H1 (cell line): ENCODE results near the gene ASIC1. TPM values are rescaled to one million over a fixed set of nuclear protein-coding genes. Genes with fewer than 3 reads are reported as not detected.
A peak's percentile ranks its signal among the peaks of the same experiment; 100 is the strongest.

Source experiments
- CTCF ChIA-PET: fragments of 300-600 bp; sonication (Branson Sonifier 250); formaldehyde crosslinking; loops from one replicate; lab custom pipeline; 2021; ENCODE audit not compliant: partially characterized antibody; lab: Charles Lee
- POLR2A ChIA-PET: fragments of 300-600 bp; sonication (Branson Sonifier 250); formaldehyde crosslinking; loops from one replicate; lab custom pipeline; 2021; ENCODE audit warnings: inconsistent platforms; ENCODE audit not compliant: partially characterized antibody; lab: Charles Lee
- DNase-seq, 2 experiments: peaks; one replicate each; pipeline versions ENCODE4 v3.0.0 to v3.0.0-alpha.2; 2010 to 2022; ENCODE audit warnings: low spot score in 2 of 2, low read depth in 1 of 2, mixed read lengths in 1 of 2
- FAIRE-seq: peaks from 2 replicates; lab custom pipeline; 2011; peaks lifted over from hg19 to GRCh38; lab: Jason Lieb, UNC
- H2AFZ ChIP-seq: 2 replicates; pipeline ENCODE4 v1.8.1; 2012; ENCODE audit warnings: low read length, inconsistent platforms
- H2AK5ac ChIP-seq: 2 replicates; pipeline ENCODE4 v1.6.1; 2013; ENCODE audit warnings: low read depth, low read length
- H2BK120ac ChIP-seq: replicated peaks from 2 replicates; pipeline ENCODE3; 2013; ENCODE audit warnings: low read depth, low read length, inconsistent platforms
- H2BK12ac ChIP-seq: 2 replicates; pipeline ENCODE4 v1.6.1; 2013; ENCODE audit warnings: low read depth, low read length
- H2BK15ac ChIP-seq: 2 replicates; pipeline ENCODE4 v1.6.1; 2013; ENCODE audit warnings: low read length
- H2BK20ac ChIP-seq: 2 replicates; pipeline ENCODE4 v1.6.1; 2013; ENCODE audit warnings: low read length
- H2BK5ac ChIP-seq: 2 replicates; pipeline ENCODE4 v1.6.1; 2013; ENCODE audit warnings: low read depth, low read length
- H3K14ac ChIP-seq: 2 replicates; pipeline ENCODE4 v1.6.1; 2013; ENCODE audit warnings: inconsistent platforms; ENCODE audit not compliant: insufficient read length
- H3K18ac ChIP-seq: 2 replicates; pipeline ENCODE4 v1.6.1; 2013; ENCODE audit warnings: low read length; ENCODE audit errors: extremely low read depth
- H3K23ac ChIP-seq: 2 replicates; pipeline ENCODE4 v1.6.1; 2013; ENCODE audit warnings: inconsistent platforms; ENCODE audit not compliant: insufficient read length
- H3K23me2 ChIP-seq: 2 replicates; pipeline ENCODE4 v1.6.1; 2013; ENCODE audit warnings: low read depth, low read length
- H3K27ac ChIP-seq: 2 replicates; pipeline ENCODE4 v1.6.1; 2011; ENCODE audit warnings: low read depth, low read length, inconsistent platforms
- H3K27me3 ChIP-seq, 4 experiments: replicated peaks in 1 of 4; 1 replicate in 1 of 4; 2 replicates in 3 of 4; pipeline versions ENCODE4 v1.6.1 to v1.8.1; 2011 to 2013; ENCODE audit warnings: low read length in 3 of 4, mild to moderate bottlenecking in 3 of 4, inconsistent platforms in 2 of 4, mixed read lengths in 2 of 4, moderate library complexity in 1 of 4; ENCODE audit not compliant: control insufficient read depth in 3 of 4, insufficient read depth in 3 of 4; ENCODE audit errors: extremely low read depth in 1 of 4
- H3K36me3 ChIP-seq, 4 experiments: 2 replicates each; pipeline versions ENCODE4 v1.6.1 to v1.8.1; 2011 to 2013; ENCODE audit warnings: mild to moderate bottlenecking in 4 of 4, low read length in 3 of 4, moderate library complexity in 2 of 4, control low read depth in 1 of 4, inconsistent platforms in 1 of 4; ENCODE audit not compliant: insufficient read depth in 4 of 4, control insufficient read depth in 2 of 4
- H3K4ac ChIP-seq: replicated peaks from 2 replicates; pipeline ENCODE3; 2013; ENCODE audit warnings: low read length, low read depth, mixed read lengths, inconsistent platforms; ENCODE audit not compliant: insufficient read length
- H3K4me1 ChIP-seq, 4 experiments: replicated peaks in 1 of 4; 1 replicate in 1 of 4; 2 replicates in 3 of 4; pipeline versions ENCODE4 v1.6.1 to v1.8.1; 2011 to 2013; ENCODE audit warnings: low read length in 3 of 4, inconsistent platforms in 2 of 4, mixed read lengths in 1 of 4; ENCODE audit not compliant: insufficient read depth in 4 of 4, control insufficient read depth in 3 of 4
- H3K4me2 ChIP-seq, 2 experiments: 2 replicates each; pipeline versions ENCODE4 v1.6.1 to v1.8.1; 2011 to 2013; ENCODE audit warnings: low read depth in 2 of 2, low read length in 2 of 2, control low read depth in 1 of 2, inconsistent platforms in 1 of 2, mild to moderate bottlenecking in 1 of 2; ENCODE audit not compliant: insufficient read depth in 1 of 2
- H3K4me3 ChIP-seq, 4 experiments: fragments of 200-600, 300-600 bp in 1 of 4; sonication (generic), shearing (Covaris generic), sonication (Bioruptor Twin) in 1 of 4; 2 replicates each; pipeline versions ENCODE4 v1.5.1 to v1.8.1; 2011 to 2016; ENCODE audit warnings: low read length in 4 of 4, low read depth in 3 of 4, control low read depth in 2 of 4, inconsistent platforms in 2 of 4, mild to moderate bottlenecking in 2 of 4, mixed read lengths in 1 of 4, moderate library complexity in 1 of 4; ENCODE audit not compliant: insufficient read depth in 2 of 4; ENCODE audit errors: extremely low read depth in 1 of 4
- H3K56ac ChIP-seq: replicated peaks from 2 replicates; pipeline ENCODE3; 2013; ENCODE audit warnings: low read depth, mild to moderate bottlenecking, mixed read lengths, low read length, inconsistent platforms; ENCODE audit not compliant: insufficient read length
- H3K79me1 ChIP-seq: 2 replicates; pipeline ENCODE4 v1.6.1; 2013; ENCODE audit warnings: low read depth, low read length, control low read depth
- H3K79me2 ChIP-seq, 2 experiments: 2 replicates each; pipeline versions ENCODE4 v1.6.1 to v1.8.1; 2012 to 2013; ENCODE audit warnings: low read length in 2 of 2, mild to moderate bottlenecking in 2 of 2, inconsistent platforms in 1 of 2; ENCODE audit not compliant: insufficient read depth in 2 of 2, control insufficient read depth in 1 of 2
- H3K9ac ChIP-seq, 4 experiments: replicated peaks in 1 of 4; 1 replicate in 1 of 4; 2 replicates in 3 of 4; pipeline versions ENCODE4 v1.6.1 to v1.8.1; 2011 to 2013; ENCODE audit warnings: low read depth in 3 of 4, low read length in 3 of 4, control low read depth in 2 of 4, mild to moderate bottlenecking in 2 of 4, moderate library complexity in 2 of 4, inconsistent platforms in 1 of 4; ENCODE audit errors: extremely low read depth in 1 of 4
- H3K9me3 ChIP-seq, 2 experiments: 2 replicates each; pipeline versions ENCODE4 v1.6.1 to v1.8.1; 2012 to 2013; ENCODE audit warnings: mild to moderate bottlenecking in 2 of 2, moderate library complexity in 2 of 2, control low read depth in 1 of 2, inconsistent platforms in 1 of 2, low read depth in 1 of 2, low read length in 1 of 2, mixed read lengths in 1 of 2; ENCODE audit not compliant: insufficient read depth in 2 of 2
- H4K20me1 ChIP-seq, 2 experiments: replicated peaks in 1 of 2; 2 replicates each; pipeline versions ENCODE3 to v1.8.1; 2011 to 2013; ENCODE audit warnings: inconsistent platforms in 2 of 2, low read length in 2 of 2, mild to moderate bottlenecking in 1 of 2; ENCODE audit not compliant: insufficient read depth in 2 of 2, control insufficient read depth in 1 of 2
- H4K5ac ChIP-seq: 2 replicates; pipeline ENCODE4 v1.6.1; 2013; ENCODE audit warnings: low read length, low read depth, mixed read lengths, inconsistent platforms; ENCODE audit not compliant: insufficient read length
- H4K8ac ChIP-seq: 2 replicates; pipeline ENCODE4 v1.8.0; 2013; ENCODE audit warnings: mild to moderate bottlenecking, moderate library complexity, low read length, inconsistent platforms; ENCODE audit not compliant: insufficient read depth; ENCODE audit errors: extremely low read depth
- H4K91ac ChIP-seq: replicated peaks from 2 replicates; pipeline ENCODE3; 2013; ENCODE audit warnings: low read length, mixed read lengths, inconsistent platforms; ENCODE audit not compliant: insufficient read length
- CHD1 ChIP-seq: IDR thresholded peaks from 2 replicates; pipeline ENCODE4 v1.6.1; 2012; ENCODE audit warnings: low read depth, low read length, improper control_type of control experiment
- EGR1 ChIP-seq: IDR thresholded peaks from 2 replicates; pipeline ENCODE4 v1.6.1; 2011; ENCODE audit warnings: low read depth, low read length, borderline replicate concordance
- GTF2F1 ChIP-seq: IDR thresholded peaks from 2 replicates; pipeline ENCODE4 v1.6.1; 2012; ENCODE audit warnings: low read depth, low read length, improper control_type of control experiment, borderline replicate concordance
- RXRA ChIP-seq: IDR thresholded peaks from 2 replicates; pipeline ENCODE4 v1.6.1; 2011; ENCODE audit warnings: low read depth, mild to moderate bottlenecking, low read length, moderate library complexity; ENCODE audit not compliant: insufficient read depth
- SIN3A ChIP-seq, 2 experiments: IDR thresholded peaks in 1 of 2; conservative IDR thresholded peaks in 1 of 2; 2 replicates each; pipeline ENCODE4 v1.6.1; 2011 to 2012; ENCODE audit warnings: low read length in 2 of 2, improper control_type of control experiment in 1 of 2, low read depth in 1 of 2, mild to moderate bottlenecking in 1 of 2
- SIX5 ChIP-seq: IDR thresholded peaks from 2 replicates; pipeline ENCODE4 v1.6.1; 2011; ENCODE audit warnings: mild to moderate bottlenecking, low read depth, low read length
- TCF12 ChIP-seq: IDR thresholded peaks from 2 replicates; pipeline ENCODE4 v1.6.1; 2011; ENCODE audit warnings: low read depth, mild to moderate bottlenecking, low read length
- YY1 ChIP-seq: IDR thresholded peaks from 2 replicates; pipeline ENCODE4 v1.6.1; 2011; ENCODE audit warnings: low read depth, mild to moderate bottlenecking, low read length
- WGBS, 2 experiments: shearing (Covaris generic) in 1 of 2; methylation state at CpG; one replicate each; pipeline versions ENCODE4 v1.1.6 to v1.1.7; 2013 to 2015; ENCODE audit warnings: low lambda C conversion rate in 2 of 2, mixed read lengths in 2 of 2, inconsistent platforms in 1 of 2, low coverage in 1 of 2, missing lambda C conversion rate in 1 of 2; ENCODE audit not compliant: insufficient replicate concordance in 2 of 2, insufficient coverage in 1 of 2, insufficient read length in 1 of 2; ENCODE audit errors: extremely low coverage in 1 of 2, missing lambda C conversion rate in 1 of 2; 5-methylcytosine and 5-hydroxymethylcytosine counted together
- polyA plus RNA-seq, 7 experiments: library from polyadenylated mRNA; depleted of rRNA in 3 of 7; stranded (reverse) in 5 of 7; unstranded in 2 of 7; fragments of >200 nt in 5 of 7; fragments of 200-250 nt in 2 of 7; gene quantifications; 1 replicate in 5 of 7; 2 replicates in 1 of 7; 4 replicates in 1 of 7; pipeline versions ENCODE4 v1.2.1 to v1.2.3, GENCODE V29; 2011 to 2013; ENCODE audit warnings: missing spikeins in 2 of 7, mixed read lengths in 2 of 7
- total RNA-seq: library from RNA; stranded (reverse); fragmentation: NEBNext Ultra II Directional; extraction: Animal tissue kit (Norgen Biotek cat#: 25700); gene quantifications from 2 replicates; pipeline ENCODE4 v1.2.1, GENCODE V29; 2021

ASIC1 gene
- total and polyA plus RNA-seq, 2 of the 8 experiments (the other 6 are each of a cell fraction or from before 2014, with no cell fraction given) = 2.4 to 4.4 TPM

DNA sequence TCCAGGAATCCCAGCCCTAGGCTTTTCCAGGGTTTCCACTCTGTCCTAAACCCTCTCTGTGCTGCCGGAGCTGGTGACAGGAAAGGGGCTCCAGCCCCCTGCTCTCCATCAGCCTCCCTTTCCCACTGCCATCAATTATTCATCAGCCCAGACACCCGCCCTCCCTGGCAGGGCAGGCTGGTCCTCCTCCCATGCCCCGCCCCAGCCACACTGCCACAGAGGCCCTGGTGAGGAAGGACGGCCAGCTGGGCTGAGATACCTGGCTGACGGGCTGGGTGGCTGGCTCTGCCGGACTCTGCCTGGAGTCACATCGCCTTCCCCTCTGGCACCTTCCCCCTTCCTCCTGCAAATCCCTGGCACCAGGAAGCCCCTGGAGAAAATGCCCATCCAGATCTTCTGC, 15.8 kb downstream of the ASIC1 start:
- Histone ChIP-seq H2BK15ac (no peak overlapping the region), H2AFZ (no peak overlapping the region), H4K91ac (peak overlapping the region; percentile 19), H3K4ac (no peak overlapping the region), H2BK5ac (no peak overlapping the region; the same call in 1 of the 2 replicates), H4K20me1 (no peaks in the 10 kb centered on the region), H3K23me2 (no peaks in the 10 kb centered on the region; the same call in 1 of the 2 replicates), H2AK5ac (no peak overlapping the region), H2BK12ac (no peak overlapping the region), H3K27ac (no peak overlapping the region), H3K18ac (no peak overlapping the region), H3K27me3 (no peaks in the 10 kb centered on the region; a peak in 1 of 7 replicates), H3K9ac (no peak overlapping the region), H3K79me2 (no peaks in the 10 kb centered on the region), H4K8ac (no peak overlapping the region), H3K23ac (no peak overlapping the region), H2BK20ac (no peak overlapping the region), H4K5ac (no peak overlapping the region), H3K79me1 (no peaks in the 10 kb centered on the region), H2BK120ac (no peak overlapping the region), H3K14ac (no peak overlapping the region), H3K36me3 (no peaks in the 10 kb centered on the region), H3K9me3 (no peaks in the 10 kb centered on the region), H3K4me3 (no peak overlapping the region), H3K56ac (no peak overlapping the region), H3K4me1 (peaks cover 0 to 6% (median 3%) of the 10 kb centered on the region in 4 experiments; a peak in 5 of 7 replicates), H3K4me2 (no peak overlapping the region)
- TF ChIP-seq SIX5 (no peak), YY1 (no peak), RXRA (no peak), TCF12 (no peak), GTF2F1 (no peak), CHD1 (no peak), EGR1 (no peak), SIN3A (conservative IDR thresholded peaks at IDR 0.05 in 1 of 2, IDR thresholded peaks at IDR 0.05 in 1 of 2; ENCODE audit: low read depth in 1 of 2, low read length in 2 of 2) (no peak)
- 90% methylated on average over 7 of the region's 7 CpGs; no CpG with 5 or more reads in 1 of the 2 experiments for WGBS, 2 experiments
- CTCF ChIA-PET = interaction anchor here (0.6 to 27.3 kb wide), 11 partner anchors 11 to 241 kb away, joined by 3 to 625 read pairs (median 17); partner anchors contain the start of genes AQP6, ASIC1, COX14 and GPD1
- POLR2A ChIA-PET = interaction anchor here (1.4 to 1.5 kb wide), 2 partner anchors 10 to 11 kb away, joined by 4 to 7 read pairs; partner anchors contain the start of gene SMARCD1
- no peak for FAIRE-seq
- no peak for DNase-seq
